GM12892 (cell line): ENCODE measurements around the gene SWAP70.
A peak's percentile ranks its signal among the peaks of the same experiment; 100 is the strongest.
"Not testable (repeated sequence)": the region's sequence is repeated elsewhere in the genome, so short reads cannot be mapped to it uniquely, and the experiment has no call there.

Experiments
- DNase-seq: peaks from one replicate; pipeline ENCODE4 v3.0.0; 2011; ENCODE audit not compliant: insufficient read length
- FAIRE-seq: peaks from 2 replicates; lab custom pipeline; 2011; peaks lifted over from hg19 to GRCh38; lab: Jason Lieb, UNC
- POLR2A ChIP-seq: IDR thresholded peaks from 2 replicates; pipeline ENCODE4 v1.6.1; 2011; ENCODE audit warnings: low read depth, low read length, control low read depth
- POLR2AphosphoS5 ChIP-seq: IDR thresholded peaks from 2 replicates; pipeline ENCODE4 v1.6.1; 2011; ENCODE audit warnings: low read depth, low read length, control low read depth
- TAF1 ChIP-seq: IDR thresholded peaks from 2 replicates; pipeline ENCODE4 v1.6.1; 2011; ENCODE audit warnings: low read depth, mild to moderate bottlenecking, control low read depth, low read length, borderline replicate concordance

SWAP70 gene

GRCh38 chr11:9677951-9678350 is 14.1 kb downstream of the SWAP70 start:
- DNase-seq (no peak), FAIRE-seq (no peak)
- TF ChIP-seq TAF1 (no peak), POLR2A (no peak), POLR2AphosphoS5 (no peak)

- TF ChIP-seq POLR2AphosphoS5 (no peak), POLR2A (no peak), TAF1 (no peak)
- FAIRE-seq, result peak; percentile 80
- DNase-seq, result no peak
Observed at GRCh38 chr11:9678576-9678975, 14.7 kb downstream of the SWAP70 start.

- FAIRE-seq, result peak; percentile 64
Observed at GRCh38 chr11:9680028-9680427, 16.2 kb downstream of the SWAP70 start.

GRCh38 chr11:9681583-9682372 is 17.9 kb downstream of the SWAP70 start:
- DNase-seq, result no peak
- peak; percentile 93 for FAIRE-seq
- TF ChIP-seq POLR2A (peak; percentile 37; the same call in 1 of the 2 replicates), POLR2AphosphoS5 (no peak)

More at GRCh38 chr11:9680028-9680427, 16.2 kb downstream of the SWAP70 start:
- TF ChIP-seq TAF1, result no peak
- TF ChIP-seq POLR2A, result no peak
- no peak for TF ChIP-seq POLR2AphosphoS5
- DNase-seq, result no peak

- TF ChIP-seq TAF1 (no peak), POLR2A (no peak), POLR2AphosphoS5 (no peak)
- FAIRE-seq (peak; percentile 64), DNase-seq (no peak)
Observed at GRCh38 chr11:9687711-9688477, 24.0 kb downstream of the SWAP70 start.

GRCh38 chr11:9688716-9689511 is 25.0 kb downstream of the SWAP70 start:
- DNase-seq, result no peak
- TF ChIP-seq POLR2AphosphoS5 (no peak), POLR2A (peak; percentile 39; the same call in 1 of the 2 replicates), TAF1 (peak; percentile 42; the same call in 1 of the 2 replicates)
- peak; percentile 100 for FAIRE-seq

GRCh38 chr11:9689721-9690120 is 25.8 kb downstream of the SWAP70 start:
- no peak for FAIRE-seq
- TF ChIP-seq POLR2AphosphoS5 (no peak), POLR2A (no peak), TAF1 (no peak)

GRCh38 chr11:9691865-9692264 is 28.0 kb downstream of the SWAP70 start:
- FAIRE-seq (peak; percentile 87), DNase-seq (no peak)
- no peak for TF ChIP-seq POLR2A
- no peak for TF ChIP-seq POLR2AphosphoS5
- no peak for TF ChIP-seq TAF1

More at GRCh38 chr11:9689721-9690120, 25.8 kb downstream of the SWAP70 start:
- DNase-seq, result no peak

- no peak for TF ChIP-seq TAF1
- TF ChIP-seq POLR2AphosphoS5, result no peak
- no peak for TF ChIP-seq POLR2A
- FAIRE-seq (peak; percentile 46), DNase-seq (no peak)
Observed at GRCh38 chr11:9692691-9693090, 28.8 kb downstream of the SWAP70 start.

GRCh38 chr11:9693801-9694553 is 30.1 kb downstream of the SWAP70 start:
- FAIRE-seq (peak; percentile 92), DNase-seq (no peak)
- TF ChIP-seq TAF1 (no peak), POLR2AphosphoS5 (no peak), POLR2A (no peak)

GRCh38 chr11:9695228-9695627 is 31.4 kb downstream of the SWAP70 start:
- FAIRE-seq, DNase-seq: not testable (repeated sequence)
